Measurements from ENCODE around the gene TPST1.

The TPST1 gene

DNA sequence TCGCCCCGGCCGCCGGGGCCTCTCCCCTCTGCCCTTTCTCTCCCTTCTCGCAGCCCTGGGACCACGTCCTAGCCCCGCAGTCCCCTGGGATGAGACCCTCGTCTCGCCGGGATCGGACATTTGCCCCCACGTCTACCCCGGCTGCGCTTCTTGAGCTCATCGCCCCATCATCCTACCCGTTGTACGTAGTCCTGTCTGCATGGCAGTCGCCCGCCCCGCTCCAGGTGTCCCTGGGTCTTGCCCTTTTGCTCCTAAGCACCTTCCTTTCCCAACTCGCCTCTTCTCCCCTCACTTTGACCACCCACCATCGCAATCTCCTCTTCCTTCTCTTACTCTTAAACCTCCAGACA, 582 bp downstream of the TPST1 start:
- no peak for DNase-seq (ENCODE audit: low read depth)
- H3K4me3 ChIP-seq (ENCODE audit: low read length), result peak overlapping the region; percentile 65
- TF ChIP-seq, protein P1, sequence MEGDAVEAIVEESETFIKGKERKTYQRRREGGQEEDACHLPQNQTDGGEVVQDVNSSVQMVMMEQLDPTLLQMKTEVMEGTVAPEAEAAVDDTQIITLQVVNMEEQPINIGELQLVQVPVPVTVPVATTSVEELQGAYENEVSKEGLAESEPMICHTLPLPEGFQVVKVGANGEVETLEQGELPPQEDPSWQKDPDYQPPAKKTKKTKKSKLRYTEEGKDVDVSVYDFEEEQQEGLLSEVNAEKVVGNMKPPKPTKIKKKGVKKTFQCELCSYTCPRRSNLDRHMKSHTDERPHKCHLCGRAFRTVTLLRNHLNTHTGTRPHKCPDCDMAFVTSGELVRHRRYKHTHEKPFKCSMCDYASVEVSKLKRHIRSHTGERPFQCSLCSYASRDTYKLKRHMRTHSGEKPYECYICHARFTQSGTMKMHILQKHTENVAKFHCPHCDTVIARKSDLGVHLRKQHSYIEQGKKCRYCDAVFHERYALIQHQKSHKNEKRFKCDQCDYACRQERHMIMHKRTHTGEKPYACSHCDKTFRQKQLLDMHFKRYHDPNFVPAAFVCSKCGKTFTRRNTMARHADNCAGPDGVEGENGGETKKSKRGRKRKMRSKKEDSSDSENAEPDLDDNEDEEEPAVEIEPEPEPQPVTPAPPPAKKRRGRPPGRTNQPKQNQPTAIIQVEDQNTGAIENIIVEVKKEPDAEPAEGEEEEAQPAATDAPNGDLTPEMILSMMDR (IDR thresholded peaks at IDR 0.05; ENCODE audit: insufficient read depth, low read depth, low read length, missing control alignments), result no peak

DNA sequence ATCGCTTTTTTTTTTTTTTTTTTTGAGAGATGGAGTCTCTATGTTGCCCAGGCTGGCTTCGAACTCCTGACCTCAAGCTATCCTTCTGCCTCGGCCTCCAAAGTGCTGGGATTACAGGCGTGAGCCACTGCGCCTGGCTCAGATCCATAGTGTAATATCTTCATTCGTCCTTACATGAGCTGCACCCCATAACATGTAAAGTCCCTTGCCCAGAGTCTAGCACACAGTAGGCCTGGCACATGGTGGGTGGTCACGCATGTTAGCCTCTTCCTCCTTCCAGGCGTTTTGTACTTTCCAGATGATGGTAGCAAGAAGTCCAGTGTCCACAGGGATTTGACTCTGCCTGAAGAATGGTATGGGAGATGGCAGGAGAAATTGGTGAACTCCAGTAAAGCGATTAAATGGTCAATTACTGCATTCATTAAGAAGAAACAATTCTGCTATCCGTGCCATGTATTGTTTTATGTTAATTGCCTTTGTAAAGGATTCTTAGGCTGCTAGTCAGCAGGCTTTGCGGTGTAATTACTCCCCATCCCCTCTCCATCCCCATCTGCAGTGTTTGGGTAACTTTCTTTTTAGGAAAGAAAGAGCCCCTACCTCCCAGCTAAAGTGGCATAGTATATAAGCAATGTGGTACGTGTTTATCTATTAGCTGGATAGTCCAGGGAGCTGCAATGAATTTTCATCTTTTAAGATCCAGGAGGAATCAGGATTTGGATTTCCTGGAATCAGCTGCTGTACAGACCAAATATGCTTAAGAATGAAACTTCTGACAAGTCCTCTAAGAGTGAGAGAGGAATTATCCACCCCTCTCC, 1.2 kb downstream of the TPST1 start:
- H3K4me3 ChIP-seq (ENCODE audit: low read length), result peak overlapping the region; percentile 65
- TF ChIP-seq, protein P1 (IDR thresholded peaks at IDR 0.05; ENCODE audit: insufficient read depth, low read depth, low read length, missing control alignments), result no peak
- DNase-seq (ENCODE audit: low read depth), result no peak

DNA sequence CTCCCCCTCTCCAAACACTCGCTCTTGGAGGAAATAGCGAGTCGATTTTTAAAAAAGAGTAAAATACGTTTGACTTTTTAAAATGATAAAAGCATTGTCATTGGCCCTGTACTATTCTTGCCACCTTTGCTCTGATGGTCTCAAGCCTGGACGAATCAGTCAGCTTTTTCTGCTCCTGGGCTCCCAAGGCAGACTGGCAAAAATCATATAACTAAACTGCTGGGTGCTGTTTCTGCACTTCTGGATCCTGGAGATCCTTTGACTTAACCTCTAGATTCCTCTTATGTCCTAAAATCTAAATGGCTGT, 1.8 kb downstream of the TPST1 start:
- TF ChIP-seq, protein P1 (IDR thresholded peaks at IDR 0.05; ENCODE audit: insufficient read depth, low read depth, low read length, missing control alignments), result no peak
- no peak for DNase-seq (ENCODE audit: low read depth)
- H3K4me3 ChIP-seq (ENCODE audit: low read length), result no peak overlapping the region

DNA sequence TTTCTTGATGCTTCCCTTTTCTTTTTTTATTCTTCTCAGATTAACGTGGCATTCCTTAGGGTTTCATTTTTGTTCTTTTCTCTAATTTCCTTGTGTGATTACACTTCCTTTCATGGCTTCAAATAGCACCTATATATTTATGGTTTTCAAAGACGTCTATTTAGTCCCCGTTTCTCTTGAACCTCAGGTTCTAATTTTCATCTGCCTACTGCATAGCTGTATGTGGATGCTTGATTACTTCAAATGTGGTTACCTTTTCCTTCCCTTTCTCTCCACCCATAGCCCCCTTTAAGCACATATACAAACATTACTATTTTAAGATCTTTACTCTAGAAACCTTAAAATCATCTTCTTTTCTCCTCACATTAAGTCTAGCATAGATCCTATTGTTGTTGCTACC, 2.4 kb downstream of the TPST1 start:
- DNase-seq (ENCODE audit: low read depth), result no peak
- TF ChIP-seq, protein P1 (IDR thresholded peaks at IDR 0.05; ENCODE audit: insufficient read depth, low read depth, low read length, missing control alignments), result no peak
- no peak overlapping the region for H3K4me3 ChIP-seq (ENCODE audit: low read length)

DNA sequence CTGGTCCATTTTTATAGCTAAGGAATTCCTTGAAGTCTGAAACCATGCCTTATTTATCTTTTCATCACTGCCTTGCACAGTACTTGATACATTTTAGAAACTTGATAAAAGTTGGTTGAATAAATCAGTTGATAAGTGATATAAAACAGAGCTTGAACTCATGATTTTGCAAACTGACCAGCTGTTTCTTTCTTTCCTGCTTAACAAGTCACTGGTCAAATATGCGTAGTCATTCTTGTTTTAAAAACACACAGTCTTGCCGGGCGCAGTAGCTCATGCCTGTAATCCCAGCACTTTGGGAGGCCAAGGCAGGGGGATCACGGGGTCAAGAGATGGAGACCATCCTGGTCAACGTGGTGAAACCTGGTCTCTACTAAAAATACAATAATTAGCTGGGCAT, 6.3 kb downstream of the TPST1 start:
- no peak overlapping the region for H3K4me3 ChIP-seq (ENCODE audit: low read length)

DNA sequence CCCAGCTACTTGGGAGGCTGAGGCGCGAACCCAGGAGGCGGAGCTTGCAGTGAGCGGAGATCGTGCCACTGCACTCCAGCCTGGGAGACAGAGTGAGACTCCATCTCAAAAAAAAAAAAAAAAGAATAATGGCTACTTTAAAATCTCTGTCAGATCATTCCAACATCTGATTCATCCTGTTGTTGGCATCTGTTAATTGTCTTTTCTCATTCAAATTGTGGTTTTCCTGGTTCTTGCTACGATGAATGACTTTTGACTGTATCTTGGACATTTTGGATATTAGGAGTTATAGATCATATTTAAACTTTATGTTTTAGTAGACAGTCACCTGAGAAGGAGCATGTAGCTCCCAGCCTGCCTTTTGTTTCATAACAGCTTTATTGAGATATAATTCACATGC, 8.5 kb downstream of the TPST1 start:
- DNase-seq (ENCODE audit: low read depth), result peak; percentile 33
- TF ChIP-seq, protein P1 (IDR thresholded peaks at IDR 0.05; ENCODE audit: insufficient read depth, low read depth, low read length, missing control alignments), result no peak

More for the DNA sequence above, 6.3 kb downstream of the TPST1 start:
- DNase-seq (ENCODE audit: low read depth), result no peak
- TF ChIP-seq, protein P1 (IDR thresholded peaks at IDR 0.05; ENCODE audit: insufficient read depth, low read depth, low read length, missing control alignments), result no peak

DNA sequence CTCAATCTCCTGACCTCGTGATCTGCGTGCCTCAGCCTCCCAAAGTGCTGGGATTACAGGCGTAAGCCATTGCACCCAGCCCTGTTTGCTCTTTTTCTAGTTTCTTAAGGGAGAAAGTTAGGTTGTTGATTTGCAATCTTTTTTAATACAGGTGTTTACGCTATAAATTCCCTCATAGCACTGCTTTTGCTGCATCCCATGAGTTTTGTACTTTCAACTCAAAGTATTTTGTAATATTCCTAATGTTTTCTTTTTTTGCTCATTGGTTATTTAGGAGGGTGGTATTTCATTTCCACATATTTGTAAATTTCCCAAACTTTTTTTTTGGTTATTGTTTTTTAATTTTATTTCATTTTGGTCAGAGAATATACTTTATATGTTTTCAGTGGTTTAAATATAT, 11.6 kb downstream of the TPST1 start:
- DNase-seq (ENCODE audit: low read depth), result no peak
- TF ChIP-seq, protein P1 (IDR thresholded peaks at IDR 0.05; ENCODE audit: insufficient read depth, low read depth, low read length, missing control alignments), result no peak
- no peak overlapping the region for H3K4me3 ChIP-seq (ENCODE audit: low read length)

More for the DNA sequence above, 8.5 kb downstream of the TPST1 start:
- no peak overlapping the region for H3K4me3 ChIP-seq (ENCODE audit: low read length)

All from epithelial cell of esophagus (primary cell).